ENCODE measurements around the gene CST7.

CST7 gene

DNA sequence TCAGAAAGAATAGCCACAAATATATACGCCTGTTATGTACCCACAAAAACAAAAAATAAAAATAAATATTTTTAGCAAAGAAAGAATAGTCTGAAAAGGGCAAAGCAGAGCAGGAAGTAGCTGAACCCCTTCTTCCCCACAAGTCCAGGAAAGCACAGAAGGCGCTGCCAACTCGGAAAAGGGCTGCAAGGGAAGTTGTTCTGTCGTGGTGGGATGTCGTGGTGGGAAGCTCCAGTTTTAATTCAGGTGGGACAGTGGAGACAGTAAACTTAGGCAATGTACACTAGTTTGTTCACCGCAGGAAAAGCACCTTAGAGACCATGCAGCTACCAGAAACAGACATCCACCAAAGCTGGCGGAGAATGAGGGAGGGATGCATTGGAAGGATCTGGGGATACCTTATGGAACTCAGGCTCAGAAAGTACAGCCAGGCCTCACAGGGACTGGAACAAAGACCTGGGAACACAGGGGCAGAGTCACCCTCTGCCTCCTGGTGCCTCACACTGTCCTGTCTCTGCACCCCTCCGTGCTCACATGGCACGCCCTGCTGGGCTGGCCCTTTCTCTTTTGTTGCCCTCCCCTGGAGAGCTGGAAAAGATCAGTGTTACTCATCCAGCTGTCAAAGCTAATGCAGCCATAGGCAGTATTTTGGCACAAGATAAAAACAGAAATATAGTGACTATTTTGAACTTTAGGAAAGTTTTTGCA lies 46.8 kb downstream of the CST7 start:
- Histone ChIP-seq H3K4me3 (ENCODE audit: severe bottlenecking) (no peak overlapping the region), H3K9me3 (ENCODE audit: severe bottlenecking) (no peaks in the 10 kb centered on the region), H3K4me1 (ENCODE audit: insufficient read depth, poor library complexity, severe bottlenecking) (peaks cover 18% of the 10 kb centered on the region), H3K27ac (ENCODE audit: poor library complexity, severe bottlenecking) (no peak overlapping the region), H3K36me3 (ENCODE audit: low read depth) (no peaks in the 10 kb centered on the region), H3K27me3 (ENCODE audit: insufficient read depth, poor library complexity, severe bottlenecking) (no peaks in the 10 kb centered on the region)
- DNase-seq (ENCODE audit: low spot score), result no peak
- TF ChIP-seq, protein P1, sequence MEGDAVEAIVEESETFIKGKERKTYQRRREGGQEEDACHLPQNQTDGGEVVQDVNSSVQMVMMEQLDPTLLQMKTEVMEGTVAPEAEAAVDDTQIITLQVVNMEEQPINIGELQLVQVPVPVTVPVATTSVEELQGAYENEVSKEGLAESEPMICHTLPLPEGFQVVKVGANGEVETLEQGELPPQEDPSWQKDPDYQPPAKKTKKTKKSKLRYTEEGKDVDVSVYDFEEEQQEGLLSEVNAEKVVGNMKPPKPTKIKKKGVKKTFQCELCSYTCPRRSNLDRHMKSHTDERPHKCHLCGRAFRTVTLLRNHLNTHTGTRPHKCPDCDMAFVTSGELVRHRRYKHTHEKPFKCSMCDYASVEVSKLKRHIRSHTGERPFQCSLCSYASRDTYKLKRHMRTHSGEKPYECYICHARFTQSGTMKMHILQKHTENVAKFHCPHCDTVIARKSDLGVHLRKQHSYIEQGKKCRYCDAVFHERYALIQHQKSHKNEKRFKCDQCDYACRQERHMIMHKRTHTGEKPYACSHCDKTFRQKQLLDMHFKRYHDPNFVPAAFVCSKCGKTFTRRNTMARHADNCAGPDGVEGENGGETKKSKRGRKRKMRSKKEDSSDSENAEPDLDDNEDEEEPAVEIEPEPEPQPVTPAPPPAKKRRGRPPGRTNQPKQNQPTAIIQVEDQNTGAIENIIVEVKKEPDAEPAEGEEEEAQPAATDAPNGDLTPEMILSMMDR (IDR thresholded peaks at IDR 0.05; ENCODE audit: poor library complexity, severe bottlenecking), result no peak
- no peak for ATAC-seq (ENCODE audit: low read depth)

DNA sequence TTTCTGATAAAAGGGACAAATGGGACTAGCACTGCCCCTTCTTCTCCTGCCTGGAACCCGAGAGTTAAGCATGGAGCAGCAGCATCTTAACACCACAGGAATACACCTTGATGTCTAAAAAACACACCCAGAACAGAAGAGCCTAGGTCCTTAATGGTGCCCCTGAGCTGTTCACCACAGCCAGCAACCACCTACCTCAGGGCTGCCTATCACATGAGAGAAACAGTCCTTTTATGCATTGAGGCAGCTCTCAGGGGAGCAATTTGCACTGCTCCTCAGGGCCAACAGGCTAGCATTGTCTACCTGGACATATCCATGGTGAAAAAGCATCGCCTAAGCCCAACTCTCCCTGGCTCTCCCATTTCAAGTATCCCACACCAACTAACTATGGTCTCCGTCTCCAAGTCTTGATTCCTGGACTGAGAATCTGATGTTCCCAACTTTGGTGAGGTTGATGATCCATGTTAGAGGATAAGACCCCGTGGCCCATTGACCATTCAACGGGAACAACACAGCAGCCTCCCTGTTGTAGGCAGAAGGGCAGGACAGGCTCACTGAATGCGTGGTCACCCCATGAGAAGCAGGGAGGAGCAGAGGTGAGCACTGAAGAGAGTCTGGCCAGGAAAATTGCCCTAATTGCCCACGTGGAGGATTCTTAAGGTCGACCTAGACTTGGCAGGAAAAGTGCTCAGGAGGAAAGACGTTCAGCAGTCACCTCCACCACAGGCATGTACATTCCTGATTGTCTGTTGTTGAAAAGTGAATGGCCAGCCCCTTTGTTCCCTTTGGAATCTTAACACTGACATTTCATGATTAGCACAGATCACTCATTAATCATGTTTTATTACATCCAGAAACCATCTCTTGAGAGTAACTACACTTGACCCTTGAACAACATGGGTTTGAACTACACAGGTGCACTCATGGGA lies 47.6 kb downstream of the CST7 start:
- H3K4me1 ChIP-seq (ENCODE audit: insufficient read depth, poor library complexity, severe bottlenecking), result peaks cover 14% of the 10 kb centered on the region
- TF ChIP-seq, protein P1 (IDR thresholded peaks at IDR 0.05; ENCODE audit: poor library complexity, severe bottlenecking), result no peak
- DNase-seq (ENCODE audit: low spot score), result no peak
- no peaks in the 10 kb centered on the region for H3K9me3 ChIP-seq (ENCODE audit: severe bottlenecking)
- ATAC-seq (ENCODE audit: low read depth), result no peak
- H3K36me3 ChIP-seq (ENCODE audit: low read depth), result no peaks in the 10 kb centered on the region
- H3K27ac ChIP-seq (ENCODE audit: poor library complexity, severe bottlenecking), result no peak overlapping the region
- H3K4me3 ChIP-seq (ENCODE audit: severe bottlenecking), result no peak overlapping the region
- no peaks in the 10 kb centered on the region for H3K27me3 ChIP-seq (ENCODE audit: insufficient read depth, poor library complexity, severe bottlenecking)

DNA sequence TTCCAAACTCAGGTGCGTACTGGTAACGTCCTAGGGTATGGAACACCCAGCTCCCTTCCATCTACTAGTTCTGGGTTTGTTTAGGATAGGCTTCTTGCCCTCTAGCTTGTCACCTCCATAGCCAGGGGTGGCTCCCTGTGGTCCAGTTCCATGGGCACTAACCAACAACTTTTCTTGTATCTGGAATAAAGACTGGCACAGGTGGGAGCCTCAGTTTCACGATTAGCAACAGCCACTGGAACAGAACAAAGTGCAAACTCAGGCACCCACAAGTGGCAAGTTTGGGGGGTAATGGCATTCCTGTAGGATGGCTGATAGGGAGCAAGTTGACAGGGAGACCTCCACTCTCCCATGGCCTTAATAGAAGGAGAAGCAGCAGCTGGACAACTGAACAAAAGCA lies 49.1 kb downstream of the CST7 start:
- H3K27me3 ChIP-seq (ENCODE audit: insufficient read depth, poor library complexity, severe bottlenecking), result no peaks in the 10 kb centered on the region
- H3K27ac ChIP-seq (ENCODE audit: poor library complexity, severe bottlenecking), result no peak overlapping the region
- no peaks in the 10 kb centered on the region for H3K9me3 ChIP-seq (ENCODE audit: severe bottlenecking)
- TF ChIP-seq, protein P1 (IDR thresholded peaks at IDR 0.05; ENCODE audit: poor library complexity, severe bottlenecking), result no peak
- no peak overlapping the region for H3K4me3 ChIP-seq (ENCODE audit: severe bottlenecking)
- no peaks in the 10 kb centered on the region for H3K36me3 ChIP-seq (ENCODE audit: low read depth)
- peaks cover 14% of the 10 kb centered on the region for H3K4me1 ChIP-seq (ENCODE audit: insufficient read depth, poor library complexity, severe bottlenecking)
- ATAC-seq (ENCODE audit: low read depth) (no peak), DNase-seq (ENCODE audit: low spot score) (no peak)

DNA sequence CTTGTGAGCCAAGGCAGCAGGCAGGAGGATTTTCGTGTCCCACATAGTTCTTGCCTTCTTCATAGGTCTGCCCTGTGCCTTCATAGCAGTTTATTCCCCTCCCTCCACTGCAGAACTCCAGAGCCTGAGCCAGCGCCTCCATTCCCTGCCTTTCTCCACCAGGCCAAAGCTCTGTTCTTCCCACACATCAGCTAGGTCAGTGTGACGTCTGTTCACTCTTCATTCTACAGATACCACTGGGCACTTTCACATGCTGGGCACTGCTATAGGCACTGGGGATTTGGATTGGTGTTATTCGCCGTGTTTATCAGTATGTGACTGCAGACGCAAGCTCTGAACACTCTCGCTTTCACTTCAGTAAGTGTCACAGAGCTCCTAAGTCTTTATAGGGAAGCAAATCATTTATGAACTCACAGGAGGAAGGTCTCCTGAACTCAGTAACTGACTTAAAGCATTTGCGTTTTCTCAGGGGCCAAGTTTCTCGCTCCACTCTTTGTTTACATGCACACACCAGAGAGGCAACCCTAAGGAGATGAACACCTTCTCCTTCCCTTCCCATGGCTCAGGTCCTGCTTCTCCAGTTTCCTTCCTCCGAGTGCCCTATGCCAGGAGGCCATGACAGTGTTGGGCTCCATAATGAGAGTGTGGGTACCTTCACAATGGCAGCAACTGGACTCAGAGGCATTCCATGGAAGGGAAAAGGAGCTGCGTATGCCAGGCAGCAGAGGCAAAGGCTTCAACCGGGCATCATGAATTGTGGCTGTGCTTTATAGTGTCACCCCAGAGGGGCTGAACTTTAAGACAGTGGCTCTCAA lies 49.8 kb downstream of the CST7 start:
- DNase-seq (ENCODE audit: low spot score) (no peak), ATAC-seq (ENCODE audit: low read depth) (no peak)
- Histone ChIP-seq H3K4me1 (ENCODE audit: insufficient read depth, poor library complexity, severe bottlenecking) (peaks cover 10% of the 10 kb centered on the region), H3K27me3 (ENCODE audit: insufficient read depth, poor library complexity, severe bottlenecking) (no peaks in the 10 kb centered on the region), H3K27ac (ENCODE audit: poor library complexity, severe bottlenecking) (no peak overlapping the region), H3K9me3 (ENCODE audit: severe bottlenecking) (no peaks in the 10 kb centered on the region), H3K36me3 (ENCODE audit: low read depth) (no peaks in the 10 kb centered on the region), H3K4me3 (ENCODE audit: severe bottlenecking) (no peak overlapping the region)
- TF ChIP-seq, protein P1 (IDR thresholded peaks at IDR 0.05; ENCODE audit: poor library complexity, severe bottlenecking), result no peak
